GM20000 (cell line): ENCODE measurements around the gene CCDC170.
A peak's percentile ranks its signal among the peaks of the same experiment; 100 is the strongest.

Experiments
- DNase-seq: peaks from one replicate; pipeline ENCODE4 v3.0.0; 2012; ENCODE audit warnings: low spot score
- CTCF ChIP-seq: IDR thresholded peaks from 2 replicates; pipeline ENCODE4 v1.5.1; 2012; ENCODE audit warnings: mild to moderate bottlenecking, control low read depth; ENCODE audit errors: extremely low read depth, missing control alignments

The CCDC170 gene

GRCh38 chr6:151639750-151640149 lies 145.9 kb downstream of the CCDC170 start:
- no peak for TF ChIP-seq CTCF

GRCh38 chr6:151641028-151641427 lies 147.2 kb downstream of the CCDC170 start:
- no peak for DNase-seq
- no peak for TF ChIP-seq CTCF

More at GRCh38 chr6:151639750-151640149, 145.9 kb downstream of the CCDC170 start:
- DNase-seq = no peak

GRCh38 chr6:151647976-151648639 lies 154.3 kb downstream of the CCDC170 start:
- DNase-seq = no peak
- peak; percentile 24 for TF ChIP-seq CTCF

DNA sequence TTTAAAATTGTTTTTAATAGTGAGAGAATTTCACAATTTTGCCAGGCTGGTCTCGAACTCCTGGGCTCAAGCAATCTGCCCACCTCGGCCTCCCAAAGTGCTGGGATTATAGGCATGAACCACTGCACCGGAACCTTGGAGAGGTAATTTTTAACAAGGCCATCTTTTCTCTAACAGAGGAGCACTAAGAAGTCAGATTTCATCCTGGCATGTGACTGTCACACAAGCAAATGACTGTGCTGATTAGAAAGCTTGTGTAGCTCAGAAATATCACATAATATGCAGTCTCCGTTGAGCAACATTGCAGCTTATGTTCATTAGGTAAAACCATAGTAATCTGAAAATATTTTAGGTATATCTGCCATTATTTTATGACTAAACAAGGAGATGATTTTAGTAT lies 156.0 kb downstream of the CCDC170 start:
- no peak for DNase-seq
- TF ChIP-seq CTCF = no peak

DNA sequence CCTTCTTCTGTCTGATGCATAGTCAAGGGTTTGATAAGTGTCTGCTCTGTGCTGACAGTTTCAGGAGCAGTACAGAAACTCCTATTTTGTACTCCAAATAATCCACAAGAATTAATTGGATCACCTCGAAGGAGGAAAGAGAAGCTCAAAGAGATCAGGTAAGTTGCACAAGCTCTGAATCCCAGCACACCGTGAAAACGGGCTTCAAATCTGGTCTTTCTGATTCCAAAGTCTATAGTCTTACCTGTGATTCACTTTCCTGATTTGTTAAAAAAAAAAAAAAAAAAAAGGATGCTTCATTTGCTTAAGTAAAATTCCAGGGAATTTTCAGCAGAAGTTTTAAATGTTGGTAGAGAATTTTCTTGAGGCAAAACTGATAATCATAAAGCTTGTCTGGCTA lies 157.8 kb downstream of the CCDC170 start:
- no peak for DNase-seq
- TF ChIP-seq CTCF = no peak

DNA sequence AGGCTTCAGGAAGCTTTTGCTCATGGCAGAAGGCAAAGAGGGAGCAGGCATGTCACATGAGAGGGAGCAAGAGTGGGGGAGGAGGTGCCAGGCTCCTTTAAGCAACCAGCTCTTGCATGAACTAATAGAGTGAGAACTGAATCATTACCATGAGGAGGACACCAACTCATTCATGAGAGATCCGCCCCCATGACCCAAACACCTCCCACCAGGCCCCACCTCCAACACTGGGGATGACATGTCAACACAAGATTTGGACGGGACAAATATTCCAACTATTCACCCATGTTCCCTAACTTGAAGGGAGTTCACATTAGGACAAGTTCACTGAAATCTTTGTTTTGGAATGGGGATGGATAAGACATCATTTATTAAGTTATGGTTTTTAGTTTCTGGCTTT lies 158.5 kb downstream of the CCDC170 start:
- no peak for TF ChIP-seq CTCF
- no peak for DNase-seq

DNA sequence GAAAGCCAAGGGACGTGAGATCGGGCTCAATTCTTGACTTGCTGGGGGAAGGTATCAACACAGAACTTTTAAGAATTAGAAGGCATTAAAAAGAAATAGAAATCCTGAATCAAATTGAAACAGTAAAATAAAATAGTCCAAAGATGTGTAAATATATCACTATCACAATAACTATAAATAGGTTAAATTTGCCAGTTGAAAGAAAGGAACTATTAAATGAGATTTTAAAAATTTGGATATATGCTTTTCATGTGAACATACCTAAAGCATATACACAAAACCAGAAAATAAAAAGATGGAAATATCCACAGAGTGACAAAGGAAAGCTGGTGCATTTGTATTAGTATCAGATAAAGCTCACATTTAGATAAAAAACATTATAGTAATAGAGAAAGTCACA lies 161.3 kb downstream of the CCDC170 start:
- TF ChIP-seq CTCF = no peak
- no peak for DNase-seq
